ENCODE data around the gene UNC119B. TPM values are rescaled to one million over a fixed set of nuclear protein-coding genes. Genes with fewer than 3 reads are reported as not detected.

Gene UNC119B
- total RNA-seq, 2 experiments from 2014 or later: 17.2 to 27.4 TPM

GRCh38 chr12:120662879-120663278 is 47.4 kb upstream of the UNC119B start:
- Histone ChIP-seq H3K9me2 (ENCODE audit: insufficient read depth, low read length) (no peaks in the 10 kb centered on the region), H3K27ac (ENCODE audit: low read depth, low read length, poor library complexity, severe bottlenecking) (peak overlapping the region; percentile 59), H2AFZ (ENCODE audit: low read length) (no peak overlapping the region), H3K9me3 (ENCODE audit: low read length) (no peaks in the 10 kb centered on the region), H3K36me3 (ENCODE audit: insufficient read depth, low read length) (no peaks in the 10 kb centered on the region), H3K4me3 (ENCODE audit: low read depth, low read length, poor library complexity, severe bottlenecking) (no peak overlapping the region), H3K4me2 (ENCODE audit: low read length) (peak overlapping the region; percentile 47; the same call in 1 of the 2 replicates), H4K20me1 (ENCODE audit: insufficient read depth, low read length) (no peaks in the 10 kb centered on the region), H3K4me1 (ENCODE audit: insufficient read depth, low read length, poor library complexity, severe bottlenecking) (peaks cover 52% of the 10 kb centered on the region), H3K79me2 (ENCODE audit: insufficient read depth, low read depth, low read length) (no peaks in the 10 kb centered on the region)
- TF ChIP-seq EZH2phosphoT487 (IDR thresholded peaks at IDR 0.05; ENCODE audit: borderline replicate concordance, low read depth, low read length) (no peak), CTCF (conservative IDR thresholded peaks at IDR 0.05; ENCODE audit: low read length) (no peak)
- ChIA-PET POLR2A (interaction anchor here (0.6 to 2.2 kb wide), 3 partner anchors 11 to 493 kb away, joined by 3 to 8 read pairs (median 4); no protein-coding TSS in a partner anchor), CTCF (ENCODE audit: unreplicated experiment) (no interaction called here)
- intact Hi-C loops (cut with micrococcal nuclease; ENCODE audit: unreplicated experiment): no loop called here
- peak; percentile 91 for DNase-seq (ENCODE audit: low spot score)
- BruUV-seq (replicated peaks): no TSS peak

GRCh38 chr12:120663741-120664140 is 46.5 kb upstream of the UNC119B start:
- TF ChIP-seq CTCF (conservative IDR thresholded peaks at IDR 0.05; ENCODE audit: low read length): no peak
- no peak for TF ChIP-seq EZH2phosphoT487 (IDR thresholded peaks at IDR 0.05; ENCODE audit: borderline replicate concordance, low read depth, low read length)
- Histone ChIP-seq H2AFZ (ENCODE audit: low read length) (no peak overlapping the region), H3K4me3 (ENCODE audit: low read depth, low read length, poor library complexity, severe bottlenecking) (no peak overlapping the region), H4K20me1 (ENCODE audit: insufficient read depth, low read length) (no peaks in the 10 kb centered on the region), H3K4me2 (ENCODE audit: low read length) (no peak overlapping the region), H3K36me3 (ENCODE audit: insufficient read depth, low read length) (no peaks in the 10 kb centered on the region), H3K27ac (ENCODE audit: low read depth, low read length, poor library complexity, severe bottlenecking) (peak overlapping the region; percentile 59), H3K79me2 (ENCODE audit: insufficient read depth, low read depth, low read length) (no peaks in the 10 kb centered on the region), H3K9me2 (ENCODE audit: insufficient read depth, low read length) (no peaks in the 10 kb centered on the region), H3K9me3 (ENCODE audit: low read length) (no peaks in the 10 kb centered on the region), H3K4me1 (ENCODE audit: insufficient read depth, low read length, poor library complexity, severe bottlenecking) (peaks cover 61% of the 10 kb centered on the region)
- no peak for DNase-seq (ENCODE audit: low spot score)
- POLR2A ChIA-PET: interaction anchor here (0.8 to 2.2 kb wide), 3 partner anchors 11 to 102 kb away, joined by 3 to 8 read pairs (median 5); no protein-coding TSS in a partner anchor
- CTCF ChIA-PET (ENCODE audit: unreplicated experiment): interaction anchor here (0.6 kb wide), 1 partner anchor 919 kb away, joined by 3 read pairs; no protein-coding TSS in a partner anchor
- intact Hi-C loops (cut with micrococcal nuclease; ENCODE audit: unreplicated experiment): no loop called here
- no TSS peak for BruUV-seq (replicated peaks)

Measured in OCI-LY7 (cell line).